Right atrium auricular region (tissue), 2 donors: Measurements from ENCODE around the gene KCNMA1. TPM values are rescaled to one million over a fixed set of nuclear protein-coding genes. Genes with fewer than 3 reads are reported as not detected.

Experiments
- DNase-seq: peaks from one replicate; pipeline ENCODE4 v3.0.0-alpha.2; 2019; ENCODE audit warnings: low spot score
- H3K27ac ChIP-seq, 2 donors: fragments of 200-600 bp; sonication (generic); 1 replicate in 1 of 2; 2 replicates in 1 of 2; pipeline ENCODE4 v1.5.1; 2016 to 2019
- H3K27me3 ChIP-seq, 2 donors: fragments of 200-600 bp; sonication (generic); one replicate each; pipeline versions ENCODE4 v1.5.1 to v1.6.0; 2017 to 2019
- H3K36me3 ChIP-seq: fragments of 200-600 bp; sonication (generic); one replicate; pipeline ENCODE4 v1.5.1; 2016
- H3K4me1 ChIP-seq, 2 donors: fragments of 200-600 bp; sonication (generic); one replicate each; pipeline versions ENCODE4 v1.5.1 to v1.6.0; 2017 to 2019
- H3K4me3 ChIP-seq, 2 donors: fragments of 200-600 bp; sonication (generic); 1 replicate in 1 of 2; 2 replicates in 1 of 2; pipeline ENCODE4 v1.5.1; 2017 to 2019; ENCODE audit warnings: mild to moderate bottlenecking in 1 of 2, moderate library complexity in 1 of 2
- H3K9me3 ChIP-seq, 2 donors: fragments of 200-600 bp; sonication (generic); one replicate each; pipeline ENCODE4 v1.5.1; 2019
- total RNA-seq, 2 donors: library from RNA; depleted of rRNA; stranded (reverse); fragments of >200 nt; gene quantifications; one replicate each; pipeline ENCODE4 v1.1.0, GENCODE V29; 2016
- TF ChIP-seq, protein P1 (sequence below), 2 donors: fragments of 200-600 bp; sonication (generic); IDR thresholded peaks; one replicate each; pipeline ENCODE4 v1.5.1; 2019; ENCODE audit warnings: antibody characterized with exemption in 2 of 2

KCNMA1 gene
- total RNA-seq, 2 donors from 2014 or later: 2.3 to 3.5 TPM

GRCh38 chr10:77486517-77486916 is 151.1 kb downstream of the KCNMA1 start:
- TF ChIP-seq, protein P1, sequence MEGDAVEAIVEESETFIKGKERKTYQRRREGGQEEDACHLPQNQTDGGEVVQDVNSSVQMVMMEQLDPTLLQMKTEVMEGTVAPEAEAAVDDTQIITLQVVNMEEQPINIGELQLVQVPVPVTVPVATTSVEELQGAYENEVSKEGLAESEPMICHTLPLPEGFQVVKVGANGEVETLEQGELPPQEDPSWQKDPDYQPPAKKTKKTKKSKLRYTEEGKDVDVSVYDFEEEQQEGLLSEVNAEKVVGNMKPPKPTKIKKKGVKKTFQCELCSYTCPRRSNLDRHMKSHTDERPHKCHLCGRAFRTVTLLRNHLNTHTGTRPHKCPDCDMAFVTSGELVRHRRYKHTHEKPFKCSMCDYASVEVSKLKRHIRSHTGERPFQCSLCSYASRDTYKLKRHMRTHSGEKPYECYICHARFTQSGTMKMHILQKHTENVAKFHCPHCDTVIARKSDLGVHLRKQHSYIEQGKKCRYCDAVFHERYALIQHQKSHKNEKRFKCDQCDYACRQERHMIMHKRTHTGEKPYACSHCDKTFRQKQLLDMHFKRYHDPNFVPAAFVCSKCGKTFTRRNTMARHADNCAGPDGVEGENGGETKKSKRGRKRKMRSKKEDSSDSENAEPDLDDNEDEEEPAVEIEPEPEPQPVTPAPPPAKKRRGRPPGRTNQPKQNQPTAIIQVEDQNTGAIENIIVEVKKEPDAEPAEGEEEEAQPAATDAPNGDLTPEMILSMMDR (IDR thresholded peaks at IDR 0.05): no peak
- H3K4me3 ChIP-seq: no peak overlapping the region
- H3K4me1 ChIP-seq: peaks cover 0 to 5% of the 10 kb centered on the region in 2 donors
- DNase-seq: no peak
- no peaks in the 10 kb centered on the region for H3K9me3 ChIP-seq
- H3K36me3 ChIP-seq: no peaks in the 10 kb centered on the region
- no peak overlapping the region for H3K27ac ChIP-seq
- H3K27me3 ChIP-seq: no peaks in the 10 kb centered on the region

DNA sequence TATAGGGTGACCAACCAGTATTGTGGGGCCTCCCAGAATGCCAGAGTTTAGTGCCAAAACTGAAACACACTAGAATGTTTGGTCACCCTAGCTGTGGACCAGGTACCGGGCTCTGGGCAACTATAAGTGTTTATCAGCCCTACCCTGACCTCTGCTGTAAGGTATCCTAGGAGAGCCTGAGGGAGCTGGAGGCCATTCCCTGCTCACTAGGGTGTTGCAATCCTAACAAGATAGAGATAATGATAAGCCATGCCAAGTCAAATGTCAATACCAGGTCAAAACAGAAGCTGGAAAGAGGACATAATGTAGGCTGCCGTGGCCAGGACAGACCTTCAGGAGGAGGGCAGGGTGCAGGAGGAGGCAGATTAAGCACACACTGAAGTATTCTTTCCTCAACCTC is 151.8 kb downstream of the KCNMA1 start:
- Histone ChIP-seq H3K4me1 (no peaks in the 10 kb centered on the region), H3K9me3 (no peaks in the 10 kb centered on the region), H3K27me3 (no peaks in the 10 kb centered on the region), H3K36me3 (no peaks in the 10 kb centered on the region), H3K4me3 (no peak overlapping the region), H3K27ac (no peak overlapping the region)
- TF ChIP-seq, protein P1 (IDR thresholded peaks at IDR 0.05): no peak
- no peak for DNase-seq

DNA sequence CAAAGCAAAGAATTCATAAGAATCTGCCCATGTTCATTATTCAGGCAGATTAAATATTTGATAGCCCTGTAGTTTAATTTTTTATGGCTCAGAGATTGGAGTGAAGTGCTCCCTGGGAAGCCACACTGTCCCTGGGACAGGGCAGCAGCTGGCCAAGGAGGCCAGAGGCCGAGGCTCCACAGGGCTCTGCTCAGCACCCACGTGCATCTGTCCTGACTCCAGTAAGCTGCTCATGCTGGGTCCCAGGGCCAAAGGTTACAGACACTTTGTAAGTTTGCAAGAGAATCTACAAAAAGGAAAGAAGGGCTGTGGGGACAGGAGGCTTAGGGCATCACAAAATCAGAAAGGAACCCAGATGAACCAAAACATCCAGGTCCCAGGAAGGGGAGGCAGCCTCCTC is 155.5 kb downstream of the KCNMA1 start:
- no peak for DNase-seq
- no peaks in the 10 kb centered on the region for H3K27me3 ChIP-seq
- H3K27ac ChIP-seq: no peak overlapping the region
- no peaks in the 10 kb centered on the region for H3K9me3 ChIP-seq
- no peaks in the 10 kb centered on the region for H3K36me3 ChIP-seq
- TF ChIP-seq, protein P1 (IDR thresholded peaks at IDR 0.05): no peak
- no peaks in the 10 kb centered on the region for H3K4me1 ChIP-seq
- no peak overlapping the region for H3K4me3 ChIP-seq

DNA sequence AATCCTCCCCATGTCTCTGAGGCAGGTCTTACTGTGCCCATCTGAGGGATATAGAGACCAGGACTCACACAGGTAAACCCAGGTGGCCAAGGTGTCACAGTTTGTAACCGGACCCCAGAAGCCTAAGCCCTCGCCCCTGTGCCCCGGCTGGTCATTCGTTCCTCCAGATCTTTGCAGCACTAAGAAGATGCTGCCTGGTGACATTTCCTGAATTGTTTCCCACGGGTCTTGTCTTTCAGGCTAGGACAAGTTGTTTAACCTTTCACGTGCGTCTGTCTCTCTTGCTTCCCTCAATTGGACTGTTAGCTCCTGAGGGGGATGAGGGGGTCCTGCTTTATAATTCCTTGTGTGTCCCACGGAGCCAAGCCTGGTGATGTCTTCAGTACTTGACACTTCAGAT is 158.0 kb downstream of the KCNMA1 start:
- H3K9me3 ChIP-seq: no peaks in the 10 kb centered on the region
- no peak for DNase-seq
- no peak overlapping the region for H3K4me3 ChIP-seq
- TF ChIP-seq, protein P1 (IDR thresholded peaks at IDR 0.05): no peak
- no peak overlapping the region for H3K27ac ChIP-seq
- H3K27me3 ChIP-seq: no peaks in the 10 kb centered on the region
- H3K36me3 ChIP-seq: no peaks in the 10 kb centered on the region
- no peaks in the 10 kb centered on the region for H3K4me1 ChIP-seq

GRCh38 chr10:77478962-77479359 is 158.6 kb downstream of the KCNMA1 start:
- no peak for DNase-seq
- H3K27me3 ChIP-seq: no peaks in the 10 kb centered on the region
- H3K36me3 ChIP-seq: no peaks in the 10 kb centered on the region
- H3K9me3 ChIP-seq: no peaks in the 10 kb centered on the region
- no peaks in the 10 kb centered on the region for H3K4me1 ChIP-seq
- TF ChIP-seq, protein P1 (IDR thresholded peaks at IDR 0.05): no peak
- H3K27ac ChIP-seq: no peak overlapping the region
- H3K4me3 ChIP-seq: no peak overlapping the region

DNA sequence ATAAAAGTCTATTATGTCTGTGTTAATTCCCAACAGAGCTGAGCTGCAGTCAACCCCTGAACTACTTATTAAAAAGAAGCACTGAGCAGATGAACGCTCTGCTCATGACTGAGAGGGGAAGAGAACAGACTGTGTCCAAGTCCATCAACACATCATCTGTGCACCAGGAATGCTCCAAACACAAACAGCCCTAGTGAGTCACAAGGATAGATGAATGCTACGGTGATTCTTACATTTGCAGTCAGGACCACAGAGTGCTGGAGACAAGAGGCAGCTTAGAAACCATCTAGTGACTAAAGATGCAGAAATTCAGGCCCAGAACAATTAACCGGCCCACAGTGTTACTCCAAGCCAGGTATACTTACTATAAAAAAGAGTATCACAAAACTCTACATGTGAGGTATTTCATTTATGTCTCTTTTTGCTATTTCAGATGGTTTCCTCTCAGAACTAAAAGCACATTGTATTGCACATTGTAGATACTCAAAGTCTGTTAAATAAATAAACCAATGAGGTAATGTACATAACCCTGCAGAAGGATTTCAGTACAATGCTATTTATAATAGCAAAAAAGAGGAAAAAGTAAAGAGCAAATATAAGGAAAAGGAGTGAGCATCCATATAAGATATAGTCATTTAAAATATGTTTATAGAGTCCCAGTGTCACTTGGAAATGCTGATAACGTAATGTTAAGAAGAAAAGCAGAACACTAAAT is 159.2 kb downstream of the KCNMA1 start:
- Histone ChIP-seq H3K36me3 (no peaks in the 10 kb centered on the region), H3K27me3 (no peaks in the 10 kb centered on the region)

More for the DNA sequence above, 159.2 kb downstream of the KCNMA1 start:
- TF ChIP-seq, protein P1 (IDR thresholded peaks at IDR 0.05): no peak
- Histone ChIP-seq H3K4me1 (no peaks in the 10 kb centered on the region), H3K9me3 (no peaks in the 10 kb centered on the region), H3K4me3 (no peak overlapping the region), H3K27ac (no peak overlapping the region)
- DNase-seq: no peak
